Natural killer cell (primary cell): ENCODE measurements around the gene TEC. TPM values are rescaled to one million over a fixed set of nuclear protein-coding genes. Genes with fewer than 3 reads are reported as not detected.

Experiments
- ATAC-seq, 3 donors: fragments of 150-1000 bp in 2 of 3; fragments of 200-7000 bp in 1 of 3; cut with Tn5 transposase; 1 replicate in 1 of 3; 2 replicates in 2 of 3; pipeline ENCODE4 v1.10.0; 2021; ENCODE audit warnings: mild to moderate bottlenecking in 2 of 3, moderate library complexity in 2 of 3
- DNase-seq, 2 donors: peaks; one replicate each; pipeline versions ENCODE4 v3.0.0 to v3.0.0-alpha.2; 2013 to 2021; ENCODE audit warnings: mixed read lengths in 1 of 2
- H3K27ac ChIP-seq: one replicate; pipeline ENCODE4 v1.5.1; 2013; ENCODE audit warnings: mild to moderate bottlenecking, low read length
- H3K27me3 ChIP-seq: one replicate; pipeline ENCODE4 v1.6.1; 2013; ENCODE audit warnings: low read length; ENCODE audit not compliant: control insufficient read depth, insufficient read depth
- H3K36me3 ChIP-seq: one replicate; pipeline ENCODE4 v1.6.1; 2013; ENCODE audit warnings: low read length; ENCODE audit not compliant: control insufficient read depth, insufficient read depth
- H3K4me1 ChIP-seq: one replicate; pipeline ENCODE4 v1.6.1; 2013; ENCODE audit warnings: low read length; ENCODE audit not compliant: control insufficient read depth, insufficient read depth
- H3K4me3 ChIP-seq: one replicate; pipeline ENCODE4 v1.5.1; 2013; ENCODE audit warnings: low read length
- H3K9me3 ChIP-seq: one replicate; pipeline ENCODE4 v1.6.1; 2013; ENCODE audit warnings: low read length; ENCODE audit not compliant: control insufficient read depth, insufficient read depth
- H3K27ac Mint-ChIP-seq, 2 donors: one replicate each; pipeline ENCODE4 v1.8.0; 2022; ENCODE audit warnings: mild to moderate bottlenecking in 2 of 2, mixed read lengths in 2 of 2, moderate library complexity in 1 of 2
- H3K27me3 Mint-ChIP-seq, 2 donors: one replicate each; pipeline ENCODE4 v1.8.0; 2022; ENCODE audit warnings: low read depth in 2 of 2, mixed read lengths in 2 of 2
- H3K36me3 Mint-ChIP-seq: one replicate; pipeline ENCODE4 v1.8.0; 2022; ENCODE audit warnings: mixed read lengths
- H3K4me1 Mint-ChIP-seq, 2 donors: one replicate each; pipeline ENCODE4 v1.8.0; 2022; ENCODE audit warnings: mixed read lengths in 2 of 2
- H3K4me3 Mint-ChIP-seq: one replicate; pipeline ENCODE4 v1.8.0; 2022; ENCODE audit warnings: mild to moderate bottlenecking, moderate library complexity, mixed read lengths
- H3K9me3 Mint-ChIP-seq, 2 donors: one replicate each; pipeline ENCODE4 v1.8.0; 2022; ENCODE audit warnings: mixed read lengths in 2 of 2
- CTCF ChIP-seq: fragments of 200-600 bp; IDR thresholded peaks from one replicate; pipeline ENCODE4 v1.8.0; 2022; ENCODE audit warnings: antibody characterized with exemption
- WGBS: methylation state at CpG from one replicate; pipeline ENCODE4 v1.1.7; 2013; ENCODE audit warnings: missing lambda C conversion rate; ENCODE audit not compliant: insufficient coverage; 5-methylcytosine and 5-hydroxymethylcytosine counted together
- intact Hi-C: fragments of 100-400 bp; cut with micrococcal nuclease; formaldehyde crosslinking; loops from one replicate; pipeline ENCODE4 v1.14.2; 2022
- total RNA-seq, 4 donors: library from RNA; stranded (reverse); fragments of 120-200 nt in 1 of 4; gene quantifications; one replicate each; pipeline versions ENCODE4 v1.2.3 to v1.2.4, GENCODE V29; 2013 to 2022

TEC gene
- total RNA-seq, 3 donors from 2014 or later (not counting 1 experiment from before 2014, with no cell fraction given), result 4.0 to 7.4 (median 4.7) TPM

GRCh38 chr4:48203819-48204218, 65.8 kb downstream of the TEC start:
- no peak for TF ChIP-seq CTCF
- no peaks in the 10 kb centered on the region for H3K36me3 ChIP-seq
- H3K9me3 ChIP-seq, result no peaks in the 10 kb centered on the region
- no peak overlapping the region for H3K27ac ChIP-seq
- Mint-ChIP-seq H3K36me3 (no peaks in the 10 kb centered on the region), H3K4me3 (no peak overlapping the region), H3K4me1 (peaks cover 3 to 9% of the 10 kb centered on the region in 2 donors), H3K9me3 (no peaks in the 10 kb centered on the region), H3K27ac (no peak overlapping the region), H3K27me3 (peaks cover 0 to 6% of the 10 kb centered on the region in 2 donors)
- 61% methylated on average over 2 of the region's 3 CpGs for WGBS
- H3K4me3 ChIP-seq, result no peak overlapping the region
- DNase-seq, result no peak
- H3K4me1 ChIP-seq, result peaks cover 7% of the 10 kb centered on the region
- H3K27me3 ChIP-seq, result no peaks in the 10 kb centered on the region
- no peak for ATAC-seq
- intact Hi-C loops, result no loop called here

- no peak overlapping the region for H3K27ac ChIP-seq
- intact Hi-C loops, result no loop called here
- H3K4me1 ChIP-seq, result peaks cover 11% of the 10 kb centered on the region
- Mint-ChIP-seq H3K27ac (no peak overlapping the region), H3K4me1 (peaks cover 21 to 27% of the 10 kb centered on the region in 2 donors), H3K4me3 (no peak overlapping the region), H3K36me3 (no peaks in the 10 kb centered on the region), H3K27me3 (peaks cover 0 to 6% of the 10 kb centered on the region in 2 donors), H3K9me3 (no peaks in the 10 kb centered on the region)
- no peak for DNase-seq
- no peak for TF ChIP-seq CTCF
- no peaks in the 10 kb centered on the region for H3K27me3 ChIP-seq
- H3K9me3 ChIP-seq, result no peaks in the 10 kb centered on the region
- 96% methylated on average over 5 of the region's 5 CpGs for WGBS
- no peak for ATAC-seq
- no peaks in the 10 kb centered on the region for H3K36me3 ChIP-seq
- H3K4me3 ChIP-seq, result no peak overlapping the region
Observed at GRCh38 chr4:48197643-48198237, 71.9 kb downstream of the TEC start.

GRCh38 chr4:48196758-48197504, 72.7 kb downstream of the TEC start:
- no peaks in the 10 kb centered on the region for H3K27me3 ChIP-seq

More at GRCh38 chr4:48196758-48197504, 72.7 kb downstream of the TEC start:
- H3K4me1 ChIP-seq, result peaks cover 11% of the 10 kb centered on the region
- Mint-ChIP-seq H3K27me3 (peaks cover 0 to 6% of the 10 kb centered on the region in 2 donors), H3K9me3 (no peaks in the 10 kb centered on the region), H3K27ac (no peak overlapping the region), H3K4me1 (peaks cover 21 to 27% of the 10 kb centered on the region in 2 donors), H3K4me3 (no peak overlapping the region), H3K36me3 (no peaks in the 10 kb centered on the region)
- H3K36me3 ChIP-seq, result no peaks in the 10 kb centered on the region
- TF ChIP-seq CTCF, result no peak
- intact Hi-C loops, result no loop called here
- H3K9me3 ChIP-seq, result no peaks in the 10 kb centered on the region
- no peak overlapping the region for H3K4me3 ChIP-seq
- DNase-seq (no peak), ATAC-seq (no peak)
- WGBS, result 79% methylated on average over 8 of the region's 9 CpGs
- H3K27ac ChIP-seq, result no peak overlapping the region
